ENCODE results near the gene THOP1. TPM values are rescaled to one million over a fixed set of nuclear protein-coding genes. Genes with fewer than 3 reads are reported as not detected.

THOP1 gene
- total and polyA plus RNA-seq, 2 donors from 2014 or later: 36.8 to 42.9 TPM

GRCh38 chr19:2824129-2824528, 38.8 kb downstream of the THOP1 start:
- Histone ChIP-seq H3K9ac (ENCODE audit: low read length in 3 of 3) (no peak overlapping the region), H3K4me3 (ENCODE audit: low read length in 3 of 3) (no peak overlapping the region), H3K27ac (ENCODE audit: low read depth in 2 of 2, low read length in 2 of 2) (no peak overlapping the region), H3K36me3 (ENCODE audit: control insufficient read depth in 2 of 3, insufficient read depth in 3 of 3, low read length in 3 of 3) (peaks cover 0 to 9% (median 3%) of the 10 kb centered on the region in 3 donors), H3K27me3 (ENCODE audit: control insufficient read depth, insufficient read depth, low read length) (no peaks in the 10 kb centered on the region), H3K9me3 (ENCODE audit: control insufficient read depth in 2 of 3, insufficient read depth in 1 of 3, low read length in 3 of 3) (peaks cover 0 to 2% (median 0%) of the 10 kb centered on the region in 3 donors), H3K4me1 (ENCODE audit: control insufficient read depth in 2 of 3, insufficient read depth in 2 of 3, low read depth in 1 of 3, low read length in 3 of 3) (peaks cover 0 to 3% (median 0%) of the 10 kb centered on the region in 3 donors)
- FAIRE-seq (no peak), DNase-seq (no peak)
- intact Hi-C loops (cut with DNase I): no loop called here
- no peak for TF ChIP-seq CTCF (IDR thresholded peaks at IDR 0.05; ENCODE audit: borderline replicate concordance, extremely low read depth, insufficient read depth)

GRCh38 chr19:2827022-2827421, 41.7 kb downstream of the THOP1 start:
- TF ChIP-seq CTCF (IDR thresholded peaks at IDR 0.05; ENCODE audit: borderline replicate concordance, extremely low read depth, insufficient read depth): no peak
- intact Hi-C loops (cut with DNase I): no loop called here
- Histone ChIP-seq H3K36me3 (ENCODE audit: control insufficient read depth in 2 of 3, insufficient read depth in 3 of 3, low read length in 3 of 3) (peaks cover 0 to 9% (median 4%) of the 10 kb centered on the region in 3 donors), H3K4me3 (ENCODE audit: low read length in 3 of 3) (no peak overlapping the region), H3K27ac (ENCODE audit: low read depth in 2 of 2, low read length in 2 of 2) (no peak overlapping the region), H3K9me3 (ENCODE audit: control insufficient read depth in 2 of 3, insufficient read depth in 1 of 3, low read length in 3 of 3) (peaks cover 0 to 9% (median 4%) of the 10 kb centered on the region in 3 donors), H3K4me1 (ENCODE audit: control insufficient read depth in 2 of 3, insufficient read depth in 2 of 3, low read depth in 1 of 3, low read length in 3 of 3) (no peaks in the 10 kb centered on the region), H3K9ac (ENCODE audit: low read length in 3 of 3) (no peak overlapping the region), H3K27me3 (ENCODE audit: control insufficient read depth, insufficient read depth, low read length) (no peaks in the 10 kb centered on the region)
- DNase-seq (no peak), FAIRE-seq (no peak)

GRCh38 chr19:2827840-2828489, 42.7 kb downstream of the THOP1 start:
- H3K27me3 ChIP-seq (ENCODE audit: control insufficient read depth, insufficient read depth, low read length): no peaks in the 10 kb centered on the region
- H3K9me3 ChIP-seq (ENCODE audit: control insufficient read depth in 2 of 3, insufficient read depth in 1 of 3, low read length in 3 of 3): peaks cover 0 to 18% (median 5%) of the 10 kb centered on the region in 3 donors
- peaks cover 9 to 14% (median 11%) of the 10 kb centered on the region in 3 donors for H3K36me3 ChIP-seq (ENCODE audit: control insufficient read depth in 2 of 3, insufficient read depth in 3 of 3, low read length in 3 of 3)
- intact Hi-C loops (cut with DNase I): no loop called here
- no peak for FAIRE-seq
- no peak overlapping the region for H3K4me3 ChIP-seq (ENCODE audit: low read length in 3 of 3)
- DNase-seq: no peak
- H3K4me1 ChIP-seq (ENCODE audit: control insufficient read depth in 2 of 3, insufficient read depth in 2 of 3, low read depth in 1 of 3, low read length in 3 of 3): no peaks in the 10 kb centered on the region
- no peak overlapping the region for H3K27ac ChIP-seq (ENCODE audit: low read depth in 2 of 2, low read length in 2 of 2)
- TF ChIP-seq CTCF (IDR thresholded peaks at IDR 0.05; ENCODE audit: borderline replicate concordance, extremely low read depth, insufficient read depth): no peak
- H3K9ac ChIP-seq (ENCODE audit: low read length in 3 of 3): no peak overlapping the region
